GM21717 (cell line): ENCODE data around the gene TLK2.
"Not testable (repeated sequence)": the region's sequence is repeated elsewhere in the genome, so short reads cannot be mapped to it uniquely, and the experiment has no call there.

Experiments
- ATAC-seq: cut with Tn5 transposase; IDR thresholded peaks from one replicate; pipeline ENCODE4 v1.9.1; 2021; ENCODE audit warnings: mild to moderate bottlenecking, moderate library complexity; ENCODE audit not compliant: unreplicated experiment

The TLK2 gene

DNA sequence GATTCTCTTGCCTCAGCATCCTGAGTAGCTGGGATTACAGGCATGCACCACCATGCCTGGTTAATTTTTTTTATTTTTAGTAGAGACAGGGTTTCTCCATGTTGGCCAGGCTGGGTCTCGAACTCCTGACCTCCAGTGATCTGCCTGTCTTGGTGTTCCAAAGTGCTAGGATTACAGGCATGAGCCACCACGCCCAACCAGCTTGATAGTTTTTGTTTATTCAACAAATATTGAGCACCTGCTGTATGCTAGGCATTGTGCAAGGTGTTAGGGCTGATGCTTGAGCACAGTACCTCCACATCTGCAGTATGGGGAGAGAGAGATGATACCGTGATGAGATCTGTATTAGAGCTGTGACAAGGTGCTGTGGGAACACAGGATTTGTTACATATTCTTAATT, 3.9 kb downstream of the TLK2 start:
- not testable (repeated sequence) for ATAC-seq

GRCh38 chr17:62490990-62491389, 12.4 kb downstream of the TLK2 start:
- ATAC-seq: not testable (repeated sequence)

DNA sequence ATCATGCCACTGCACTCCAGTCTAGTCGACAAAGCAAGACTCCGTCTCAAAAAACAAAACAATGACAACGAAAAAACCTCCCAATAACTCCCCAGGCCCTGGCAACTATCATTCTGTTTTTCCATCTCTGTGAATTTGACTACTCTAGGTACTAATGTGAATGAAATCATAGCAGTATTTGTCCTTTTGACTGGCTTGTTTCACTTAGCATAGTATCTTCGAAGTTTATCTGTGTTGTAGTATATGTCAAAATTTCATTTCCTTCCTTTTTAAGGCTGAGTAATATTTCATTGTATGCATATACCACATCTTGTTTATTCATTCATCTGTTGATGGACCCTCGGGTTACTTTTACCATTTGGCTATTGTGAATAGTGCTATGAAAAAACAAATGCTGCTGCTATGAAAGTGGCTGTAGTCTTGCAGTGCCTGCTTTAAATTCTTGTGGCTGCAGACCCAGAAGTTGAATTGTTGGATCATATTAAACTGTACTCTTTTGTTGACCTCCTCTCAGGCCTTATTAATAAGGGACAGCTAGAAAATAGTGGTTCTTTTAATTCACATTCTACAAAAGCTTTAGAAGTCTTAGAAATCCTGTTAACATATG, 14.5 kb downstream of the TLK2 start:
- ATAC-seq: not testable (repeated sequence)

DNA sequence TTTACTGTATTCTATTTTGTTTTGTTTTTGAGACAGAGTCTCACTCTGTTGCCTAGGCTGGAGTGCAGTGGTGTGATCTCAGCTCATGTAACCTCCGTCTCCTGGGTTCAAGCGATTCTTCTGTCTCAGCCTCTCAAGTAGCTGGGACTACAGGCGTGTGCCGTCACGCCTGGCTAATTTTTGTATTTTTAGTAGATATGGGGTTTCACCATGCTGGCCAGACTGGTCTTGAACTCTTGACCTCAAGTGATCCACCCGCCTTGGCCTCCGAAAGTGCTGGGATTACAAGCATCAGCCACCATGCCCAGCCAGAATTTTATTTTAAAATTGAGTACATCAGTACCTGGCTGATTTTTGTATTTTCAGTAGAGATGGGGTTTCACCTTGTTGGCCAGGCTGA, 15.4 kb downstream of the TLK2 start:
- not testable (repeated sequence) for ATAC-seq

DNA sequence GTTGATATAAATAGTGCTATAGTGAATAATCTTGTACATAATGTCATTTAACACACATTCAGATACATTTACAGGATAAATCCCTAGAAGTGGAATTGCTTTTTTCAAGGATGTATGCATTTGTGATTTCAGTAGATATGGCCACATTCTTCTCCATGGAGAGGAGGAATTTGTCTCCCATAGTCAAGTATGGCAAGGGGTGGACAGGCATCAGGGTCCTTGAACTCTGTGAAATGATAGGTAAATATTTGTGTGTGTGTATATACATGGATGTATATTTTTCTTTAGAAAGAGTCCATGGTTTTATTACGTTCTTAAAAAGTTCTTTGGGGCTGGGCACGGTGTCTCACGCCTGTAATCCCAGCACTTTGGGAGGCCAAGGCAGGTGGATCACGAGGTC, 17.7 kb downstream of the TLK2 start:
- not testable (repeated sequence) for ATAC-seq

DNA sequence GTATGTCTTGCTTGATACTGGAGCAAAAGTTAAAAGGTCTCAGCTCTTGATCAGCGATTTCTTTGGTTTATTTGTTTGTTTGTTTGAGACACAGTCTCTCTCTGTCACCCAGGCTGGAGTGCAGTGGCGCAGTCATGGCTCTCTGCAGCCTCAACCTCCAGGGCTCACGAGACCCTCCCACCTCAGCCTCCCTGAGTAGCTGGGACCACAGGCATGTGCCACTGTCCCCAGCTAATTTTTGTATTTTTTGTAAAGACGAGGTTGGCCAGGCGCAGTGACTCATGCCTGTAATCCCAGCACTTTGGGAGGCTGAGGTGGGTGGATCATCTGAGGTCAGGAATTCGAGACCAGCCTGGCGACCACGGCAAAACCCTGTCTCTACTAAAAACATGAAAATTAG, 20.2 kb downstream of the TLK2 start:
- not testable (repeated sequence) for ATAC-seq

- not testable (repeated sequence) for ATAC-seq
Observed at GRCh38 chr17:62500463-62500862, 21.8 kb downstream of the TLK2 start.

DNA sequence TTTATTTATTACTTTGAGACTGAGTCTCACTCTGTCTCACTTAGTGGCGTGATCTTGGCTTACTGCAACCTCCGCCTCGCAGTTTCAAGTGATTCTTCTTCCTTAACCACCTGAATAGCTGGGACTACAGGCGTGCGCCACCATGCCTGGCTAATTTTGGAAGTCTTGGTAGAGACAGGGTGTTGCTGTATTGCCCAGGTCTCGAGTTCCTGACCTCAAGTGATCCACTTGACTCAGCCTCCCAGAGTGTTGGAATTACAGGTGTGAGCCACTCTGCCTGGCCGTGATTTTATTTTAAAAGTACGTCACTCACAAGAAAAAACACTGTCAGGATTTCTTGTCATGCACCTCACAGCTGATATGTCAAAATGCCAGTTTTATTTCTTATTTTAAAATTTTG, 26.2 kb downstream of the TLK2 start:
- ATAC-seq: not testable (repeated sequence)

DNA sequence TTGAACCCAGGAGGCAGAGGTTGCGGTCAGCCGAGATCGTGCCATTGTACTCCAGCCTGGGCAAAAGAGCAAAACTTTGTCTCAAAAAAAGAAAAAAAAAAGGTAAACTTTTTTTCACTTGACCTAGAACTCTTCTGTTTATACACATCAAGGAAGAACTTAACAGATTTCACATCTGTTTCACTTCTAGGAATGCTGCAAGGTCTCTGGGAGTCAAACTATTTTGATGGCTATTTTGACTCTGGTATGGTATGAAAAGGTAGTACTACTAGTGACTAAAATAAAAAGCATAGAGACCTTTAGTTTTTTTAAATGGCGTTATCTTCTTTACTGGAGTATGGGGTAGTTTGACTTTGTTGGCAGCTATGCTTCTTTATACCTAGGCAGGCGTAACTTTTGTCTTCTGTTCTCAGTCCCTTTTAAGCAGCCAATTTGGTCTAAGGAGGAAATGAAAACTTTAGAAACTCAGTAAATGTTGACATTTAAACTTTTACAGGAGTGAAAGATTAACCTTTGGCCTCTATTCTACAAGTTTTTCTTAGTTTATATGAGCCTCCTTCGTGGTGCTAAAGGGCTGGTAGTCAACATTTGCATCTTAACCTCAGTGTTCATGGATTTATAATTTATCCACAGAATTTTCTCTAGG, 28.7 kb downstream of the TLK2 start:
- ATAC-seq: not testable (repeated sequence)

GRCh38 chr17:62510247-62510819, 31.7 kb downstream of the TLK2 start:
- ATAC-seq: not testable (repeated sequence)

DNA sequence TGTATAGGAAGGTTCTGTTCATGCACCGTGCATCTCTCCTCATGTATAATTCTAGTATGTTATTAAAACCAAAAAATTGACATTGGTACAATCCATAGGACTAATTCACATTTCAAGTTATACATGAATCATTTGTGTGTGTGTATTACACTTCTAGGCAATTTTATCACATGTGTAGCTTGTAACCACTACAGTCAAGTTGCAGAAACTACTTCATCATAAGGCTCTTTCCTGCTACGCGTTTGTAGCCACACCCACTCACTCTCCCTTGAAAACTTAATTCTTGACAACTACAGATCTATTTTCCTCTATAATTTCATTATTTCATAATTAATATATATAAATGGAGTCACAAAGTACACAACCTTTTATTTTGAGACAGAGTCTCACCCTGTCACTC, 32.4 kb downstream of the TLK2 start:
- ATAC-seq: not testable (repeated sequence)

DNA sequence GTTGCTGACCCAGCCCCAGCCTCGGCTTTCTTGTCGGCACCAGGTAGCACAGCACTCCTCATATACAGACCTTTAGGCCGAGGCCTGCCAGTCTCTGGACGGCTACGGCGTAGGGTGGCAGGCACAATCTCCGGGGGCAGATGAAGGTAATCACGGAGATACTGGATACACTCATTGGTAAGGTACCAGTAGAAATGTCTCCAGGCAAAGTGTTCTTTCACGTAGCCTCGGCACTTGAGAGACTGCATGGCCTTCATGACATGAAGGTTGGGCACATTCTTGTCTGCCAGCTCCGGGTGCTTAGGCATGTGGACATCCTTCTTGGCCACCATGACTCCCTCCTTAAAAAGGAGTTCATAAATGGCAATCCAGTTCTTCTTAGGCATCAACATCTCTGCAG, 37.8 kb downstream of the TLK2 start:
- ATAC-seq: not testable (repeated sequence)

- not testable (repeated sequence) for ATAC-seq
Observed at GRCh38 chr17:62521295-62521694, 42.7 kb downstream of the TLK2 start.

- not testable (repeated sequence) for ATAC-seq
Observed at GRCh38 chr17:62524077-62524476, 45.5 kb downstream of the TLK2 start.

DNA sequence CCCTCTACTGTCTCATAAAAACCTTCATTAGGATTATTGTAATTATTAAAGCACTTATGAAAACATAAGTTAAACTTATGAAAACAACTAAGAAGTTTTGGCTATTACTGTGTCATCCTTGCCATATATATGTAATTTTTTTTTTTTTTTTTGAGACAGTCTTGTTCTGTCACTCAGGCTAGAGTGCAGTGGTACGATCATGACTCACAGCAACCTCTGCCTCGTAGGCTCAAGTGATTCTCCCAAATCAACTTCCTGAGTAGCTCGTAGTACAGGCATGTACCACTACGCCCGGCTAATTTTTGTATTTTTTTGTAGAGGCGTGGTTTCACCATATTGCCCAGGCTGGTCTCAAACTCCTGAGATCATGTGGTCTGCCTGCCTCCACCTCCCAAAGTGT, 46.7 kb downstream of the TLK2 start:
- ATAC-seq: not testable (repeated sequence)

DNA sequence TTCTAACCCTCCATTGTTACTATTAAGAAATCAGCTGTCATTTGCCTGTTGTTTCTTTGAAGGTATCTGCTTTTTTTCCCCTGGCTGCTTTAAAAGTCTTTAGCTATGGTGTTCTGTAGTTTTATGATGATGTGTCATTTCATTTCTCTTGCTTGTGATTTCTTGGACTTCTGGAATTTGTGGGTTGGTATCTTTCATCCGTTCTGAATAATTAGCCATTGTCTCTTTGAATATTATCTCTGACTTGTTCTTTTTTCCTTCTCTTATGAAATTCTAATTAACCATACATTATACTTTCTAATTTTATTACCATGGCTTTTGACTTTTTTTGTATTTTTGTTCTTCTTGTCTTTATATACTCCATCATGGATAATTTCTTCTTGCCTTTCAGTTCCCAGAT, 52.3 kb downstream of the TLK2 start:
- ATAC-seq: not testable (repeated sequence)

GRCh38 chr17:62536557-62536956, 57.9 kb downstream of the TLK2 start:
- ATAC-seq: not testable (repeated sequence)

DNA sequence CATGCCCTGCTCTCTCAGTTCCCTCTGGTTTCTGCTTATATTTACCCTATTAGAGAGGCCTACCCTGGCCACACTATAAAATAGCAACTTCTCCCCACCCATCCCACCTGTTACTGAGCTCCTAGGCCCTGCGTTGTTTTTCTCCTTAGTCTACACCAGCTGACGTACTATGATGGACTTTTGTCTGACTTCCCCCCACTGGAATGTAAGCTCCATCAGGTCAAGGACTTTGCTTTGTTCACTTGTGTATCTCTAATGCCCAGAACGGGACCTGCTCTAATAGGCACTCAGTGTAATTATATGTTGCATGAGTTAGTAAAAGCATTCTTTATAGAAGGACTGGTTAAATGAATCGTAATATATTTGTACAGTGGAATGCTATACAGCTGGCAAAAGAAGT, 62.4 kb downstream of the TLK2 start:
- ATAC-seq: not testable (repeated sequence)

DNA sequence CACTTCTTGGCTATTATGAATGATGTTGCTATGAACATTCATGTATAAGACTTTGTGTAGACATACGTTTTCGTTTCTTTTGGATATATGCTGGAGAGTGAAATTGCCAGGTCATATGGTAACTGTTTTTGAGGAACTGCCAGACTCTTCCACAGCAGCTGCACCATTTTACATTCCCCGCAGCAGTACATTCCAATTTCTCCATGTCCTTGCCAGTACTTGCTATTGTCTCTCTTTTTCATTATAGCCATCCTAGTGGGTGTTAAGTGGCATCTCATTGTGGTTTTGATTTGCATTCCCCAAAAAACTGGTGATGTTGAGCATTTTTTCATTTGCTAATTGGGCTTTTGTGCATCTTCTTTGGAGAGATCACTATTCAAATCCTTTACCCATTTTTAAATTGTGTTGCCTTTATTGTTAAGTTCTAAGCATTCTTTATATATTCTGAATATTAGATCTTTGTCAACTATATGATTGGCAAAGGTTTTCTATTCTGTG, 64.7 kb downstream of the TLK2 start:
- ATAC-seq: not testable (repeated sequence)

DNA sequence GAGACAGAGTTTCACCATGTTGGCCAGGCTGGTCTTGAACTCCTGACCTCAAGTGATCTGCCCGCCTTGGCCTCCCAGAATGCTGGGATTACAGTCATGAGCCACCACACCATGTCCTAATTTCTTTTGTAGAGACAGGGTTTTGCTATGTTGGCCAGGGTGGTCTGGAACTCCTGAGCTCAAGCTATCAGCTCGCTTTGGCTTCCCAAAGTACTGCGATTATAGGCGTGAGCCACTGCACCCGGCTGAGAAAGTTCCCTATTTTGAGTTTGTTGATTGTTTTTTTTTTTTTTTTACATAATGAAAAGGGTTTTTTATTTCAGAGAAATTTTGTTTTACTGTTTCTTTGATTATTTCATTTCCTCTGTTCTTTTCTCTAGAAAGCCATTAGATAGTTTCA, 67.4 kb downstream of the TLK2 start:
- not testable (repeated sequence) for ATAC-seq

- ATAC-seq: peak; percentile 78
Observed at GRCh38 chr17:62552851-62553659, 74.4 kb downstream of the TLK2 start.
